Neural cell (in vitro differentiated cells): ENCODE data around the gene CEACAM18. TPM values are rescaled to one million over a fixed set of nuclear protein-coding genes. Genes with fewer than 3 reads are reported as not detected.

Experiments used
- H2AFZ ChIP-seq: fragments of 200-600, 300-800 bp; sonication (generic), shearing (Covaris generic); 2 replicates; pipeline ENCODE4 v1.6.0; 2014; ENCODE audit warnings: low read depth, mild to moderate bottlenecking, antibody characterized with exemption, low read length, moderate library complexity
- H3F3A ChIP-seq: fragments of 200-600 bp; shearing (Covaris generic); 2 replicates; pipeline ENCODE4 v1.6.1; 2016; ENCODE audit warnings: mild to moderate bottlenecking, moderate library complexity, mixed read lengths, antibody characterized with exemption, low read length; ENCODE audit not compliant: insufficient read depth, poor library complexity, severe bottlenecking
- H3K27ac ChIP-seq: fragments of 200-600, 300-800 bp; sonication (generic), shearing (Covaris generic); 2 replicates; pipeline ENCODE4 v1.5.1; 2014; ENCODE audit warnings: mild to moderate bottlenecking, low read length, moderate library complexity
- H3K27me3 ChIP-seq: fragments of 300-800, 200-600 bp; sonication (generic), shearing (Covaris generic); 2 replicates; pipeline ENCODE4 v1.6.0; 2014; ENCODE audit warnings: mild to moderate bottlenecking, low read depth, low read length, moderate library complexity; ENCODE audit not compliant: insufficient read depth
- H3K36me3 ChIP-seq: fragments of 300-800, 200-600 bp; sonication (generic), shearing (Covaris generic); 2 replicates; pipeline ENCODE4 v1.5.1; 2014; ENCODE audit warnings: mild to moderate bottlenecking, antibody characterized with exemption, low read length, moderate library complexity; ENCODE audit not compliant: insufficient read depth
- H3K4me2 ChIP-seq: fragments of 300-800, 200-600 bp; sonication (generic), shearing (Covaris generic); 2 replicates; pipeline ENCODE4 v1.6.0; 2014; ENCODE audit warnings: mild to moderate bottlenecking, low read length
- H3K4me3 ChIP-seq: fragments of 300-800, 200-600 bp; sonication (generic), shearing (Covaris generic); 2 replicates; pipeline ENCODE4 v1.5.1; 2014; ENCODE audit warnings: mild to moderate bottlenecking, low read length, moderate library complexity
- H3K79me2 ChIP-seq: fragments of 200-600 bp; shearing (Covaris generic); replicated peaks from 2 replicates; pipeline ENCODE4 v1.6.0; 2014; ENCODE audit warnings: mild to moderate bottlenecking, low read length, moderate library complexity; ENCODE audit not compliant: insufficient read depth
- H3K9ac ChIP-seq: fragments of 300-800, 200-600 bp; sonication (generic), shearing (Covaris generic); 2 replicates; pipeline ENCODE4 v1.6.1; 2016; ENCODE audit warnings: mild to moderate bottlenecking, low read length, mixed read lengths
- H3K9me2 ChIP-seq: fragments of 200-600 bp; shearing (Covaris generic); 2 replicates; pipeline ENCODE4 v1.6.1; 2016; ENCODE audit warnings: mild to moderate bottlenecking, low read length, mixed read lengths; ENCODE audit not compliant: insufficient read depth
- H3K9me3 ChIP-seq: fragments of 200-600, 300-800 bp; sonication (generic), shearing (Covaris generic); 2 replicates; pipeline ENCODE4 v1.6.1; 2016; ENCODE audit warnings: mild to moderate bottlenecking, mixed run types, low read length, moderate library complexity, mixed read lengths
- H4K20me1 ChIP-seq: fragments of 200-600 bp; shearing (Covaris generic); 2 replicates; pipeline ENCODE4 v1.6.1; 2016; ENCODE audit warnings: mild to moderate bottlenecking, mixed run types; ENCODE audit not compliant: insufficient read depth
- CTCF ChIP-seq: fragments of 450-650 bp; IDR thresholded peaks from 2 replicates; pipeline ENCODE4 v1.5.1; 2014; ENCODE audit warnings: antibody characterized with exemption, mild to moderate bottlenecking, moderate library complexity; ENCODE audit not compliant: poor library complexity, severe bottlenecking
- EP300 ChIP-seq: fragments of 450-650 bp; conservative IDR thresholded peaks from 2 replicates; pipeline ENCODE4 v1.6.1; 2014; ENCODE audit warnings: antibody characterized with exemption, mild to moderate bottlenecking, moderate library complexity; ENCODE audit not compliant: poor library complexity, severe bottlenecking
- EZH2 ChIP-seq: fragments of 200-600, 300-800 bp; shearing (Covaris generic), sonication (generic); IDR thresholded peaks from 2 replicates; pipeline ENCODE4 v1.6.1; 2014; ENCODE audit warnings: antibody characterized with exemption, low read length, borderline replicate concordance, mild to moderate bottlenecking; ENCODE audit not compliant: insufficient read depth, poor library complexity, severe bottlenecking
- MXI1 ChIP-seq: fragments of 450-650 bp; conservative IDR thresholded peaks from 2 replicates; pipeline ENCODE4 v1.6.1; 2014; ENCODE audit warnings: antibody characterized with exemption, mild to moderate bottlenecking; ENCODE audit not compliant: poor library complexity, severe bottlenecking
- POLR2AphosphoS5 ChIP-seq: IDR thresholded peaks from 2 replicates; pipeline ENCODE4 v1.6.1; 2012
- RAD21 ChIP-seq: fragments of 450-650 bp; conservative IDR thresholded peaks from 2 replicates; pipeline ENCODE4 v1.6.1; 2014; ENCODE audit warnings: antibody characterized with exemption, mild to moderate bottlenecking, moderate library complexity
- REST ChIP-seq: IDR thresholded peaks from 2 replicates; pipeline ENCODE4 v1.6.1; 2012; ENCODE audit warnings: borderline replicate concordance
- SMC3 ChIP-seq: fragments of 450-650 bp; conservative IDR thresholded peaks from 2 replicates; pipeline ENCODE4 v1.6.1; 2014; ENCODE audit warnings: antibody characterized with exemption, mild to moderate bottlenecking, moderate library complexity; ENCODE audit not compliant: poor library complexity
- TAF1 ChIP-seq: IDR thresholded peaks from 2 replicates; pipeline ENCODE4 v1.6.1; 2012; ENCODE audit warnings: low read depth
- polyA plus RNA-seq: library from polyadenylated mRNA; depleted of rRNA; stranded (reverse); fragments of >200 nt; gene quantifications from 2 replicates; pipeline ENCODE4 v1.2.3, GENCODE V29; 2014

The CEACAM18 gene
- polyA plus RNA-seq, 1 donor from 2014 or later: not detected

- Histone ChIP-seq H3K9me2 (no peaks in the 10 kb centered on the region), H4K20me1 (no peaks in the 10 kb centered on the region), H3K79me2 (no peaks in the 10 kb centered on the region), H3K9ac (no peak overlapping the region), H3K27me3 (no peaks in the 10 kb centered on the region), H3K4me2 (no peak overlapping the region), H3K4me3 (no peak overlapping the region), H3K9me3 (no peaks in the 10 kb centered on the region), H3F3A (no peaks in the 10 kb centered on the region), H3K36me3 (no peaks in the 10 kb centered on the region), H2AFZ (no peak overlapping the region), H3K27ac (no peak overlapping the region)
- TF ChIP-seq REST (no peak), MXI1 (no peak), TAF1 (no peak)
These were observed 47.2 kb upstream of the CEACAM18 start for GRCh38 chr19:51431124-51431523.

DNA sequence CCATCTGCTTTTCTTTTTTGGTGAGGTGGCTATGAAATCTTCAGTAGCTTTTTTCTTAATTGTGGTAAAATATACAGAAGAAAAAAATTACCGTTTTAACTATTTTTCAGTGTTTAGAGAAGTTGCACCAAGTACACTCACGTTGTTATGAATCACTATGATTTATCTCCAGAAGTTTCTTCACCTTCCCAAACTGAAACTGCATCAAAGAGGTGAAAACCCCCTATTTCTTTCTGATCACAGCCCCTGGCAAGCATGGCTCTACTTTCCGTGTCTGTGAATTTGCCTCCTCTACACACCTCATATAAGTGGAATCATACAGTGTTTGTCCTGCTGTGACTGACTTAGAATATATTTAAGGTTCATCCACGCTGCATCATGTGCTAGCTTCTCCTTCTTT, 45.3 kb upstream of the CEACAM18 start:
- no peak overlapping the region for H3K27ac ChIP-seq
- H2AFZ ChIP-seq: no peak overlapping the region
- TF ChIP-seq EZH2 (no peak), RAD21 (no peak), REST (no peak), TAF1 (no peak), EP300 (no peak), CTCF (no peak), POLR2AphosphoS5 (no peak), SMC3 (no peak)
- no peak overlapping the region for H3K9ac ChIP-seq
- no peaks in the 10 kb centered on the region for H3K9me3 ChIP-seq
- H3K36me3 ChIP-seq: no peaks in the 10 kb centered on the region
- no peaks in the 10 kb centered on the region for H3K9me2 ChIP-seq
- no peaks in the 10 kb centered on the region for H4K20me1 ChIP-seq
- no peaks in the 10 kb centered on the region for H3K79me2 ChIP-seq
- no peaks in the 10 kb centered on the region for H3F3A ChIP-seq
- no peak overlapping the region for H3K4me3 ChIP-seq
- no peaks in the 10 kb centered on the region for H3K27me3 ChIP-seq
- H3K4me2 ChIP-seq: no peak overlapping the region
